KMS-11 (cell line): ENCODE data around the gene KCNQ2.

ENCODE experiments used
- H2AFZ ChIP-seq: fragments of 200-600 bp; sonication (generic); 2 replicates; pipeline ENCODE4 v1.6.1; 2016; ENCODE audit warnings: antibody characterized with exemption, mixed run types, low read depth
- H3K27ac ChIP-seq: fragments of 200-600 bp; sonication (generic); 2 replicates; pipeline ENCODE4 v1.6.1; 2016; ENCODE audit warnings: mild to moderate bottlenecking, mixed run types
- H3K27me3 ChIP-seq: fragments of 200-600 bp; sonication (generic); 2 replicates; pipeline ENCODE4 v1.6.1; 2017; ENCODE audit warnings: mild to moderate bottlenecking, low read depth, mixed run types, moderate library complexity; ENCODE audit not compliant: insufficient read depth
- H3K36me3 ChIP-seq: fragments of 200-600 bp; sonication (generic); 2 replicates; pipeline ENCODE4 v1.6.1; 2017; ENCODE audit warnings: mild to moderate bottlenecking, mixed run types; ENCODE audit not compliant: insufficient read depth
- H3K4me1 ChIP-seq: fragments of 200-600 bp; sonication (generic); 2 replicates; pipeline ENCODE4 v1.6.1; 2016; ENCODE audit warnings: mild to moderate bottlenecking, low read depth, mixed run types; ENCODE audit not compliant: poor library complexity, severe bottlenecking
- H3K4me2 ChIP-seq: fragments of 200-600 bp; sonication (generic); 2 replicates; pipeline ENCODE4 v1.7.0; 2016; ENCODE audit warnings: mild to moderate bottlenecking, mixed run types
- H3K4me3 ChIP-seq: fragments of 200-600 bp; sonication (generic); IDR thresholded peaks from 2 replicates; pipeline ENCODE4 v1.6.1; 2017; ENCODE audit warnings: low read depth, low read length, mixed read lengths; ENCODE audit not compliant: insufficient read depth
- H3K79me2 ChIP-seq: fragments of 200-600 bp; sonication (generic); 2 replicates; pipeline ENCODE4 v1.6.1; 2016; ENCODE audit warnings: low read depth, mixed run types; ENCODE audit not compliant: insufficient read depth
- H3K9ac ChIP-seq: fragments of 200-600 bp; sonication (generic); 2 replicates; pipeline ENCODE4 v1.6.1; 2016; ENCODE audit warnings: mild to moderate bottlenecking, mixed run types
- H4K20me1 ChIP-seq: fragments of 200-600 bp; sonication (generic); 2 replicates; pipeline ENCODE4 v1.6.1; 2016; ENCODE audit warnings: mild to moderate bottlenecking, mixed run types; ENCODE audit not compliant: insufficient read depth
- TF ChIP-seq, protein P1 (sequence below): fragments of 200-600 bp; sonication (generic); conservative IDR thresholded peaks from 2 replicates; pipeline ENCODE4 v1.6.1; 2017; ENCODE audit warnings: low read depth, mild to moderate bottlenecking, antibody characterized with exemption, low read length, moderate library complexity, mixed read lengths

The KCNQ2 gene

DNA sequence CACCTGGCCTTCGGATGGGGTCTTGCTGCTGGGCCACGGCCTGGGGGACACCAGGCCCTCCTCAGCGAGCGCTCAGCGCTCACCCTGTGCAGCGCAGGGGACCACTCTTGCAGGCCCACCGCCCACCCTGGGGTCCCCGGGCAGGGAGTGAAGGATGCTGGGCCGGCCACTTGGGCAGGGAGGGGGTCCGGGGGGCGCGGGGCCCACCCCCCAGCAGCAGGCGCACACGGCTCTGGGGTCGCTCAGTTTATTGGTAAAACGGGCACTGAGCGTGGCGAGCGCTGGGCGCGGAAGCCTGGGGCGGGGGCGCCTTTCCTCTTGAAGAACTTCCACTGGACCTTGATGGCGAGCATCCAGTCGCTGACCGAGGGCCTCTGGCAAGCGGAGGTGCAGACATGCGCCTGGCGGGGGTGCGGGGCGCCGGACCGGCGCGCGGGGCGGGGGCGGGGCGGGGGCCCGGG is 15.4 kb upstream of the KCNQ2 start:
- H3K27me3 ChIP-seq, result peaks cover 70% of the 10 kb centered on the region
- peaks cover 8% of the 10 kb centered on the region for H3K4me1 ChIP-seq
- H4K20me1 ChIP-seq, result no peaks in the 10 kb centered on the region
- TF ChIP-seq, protein P1, sequence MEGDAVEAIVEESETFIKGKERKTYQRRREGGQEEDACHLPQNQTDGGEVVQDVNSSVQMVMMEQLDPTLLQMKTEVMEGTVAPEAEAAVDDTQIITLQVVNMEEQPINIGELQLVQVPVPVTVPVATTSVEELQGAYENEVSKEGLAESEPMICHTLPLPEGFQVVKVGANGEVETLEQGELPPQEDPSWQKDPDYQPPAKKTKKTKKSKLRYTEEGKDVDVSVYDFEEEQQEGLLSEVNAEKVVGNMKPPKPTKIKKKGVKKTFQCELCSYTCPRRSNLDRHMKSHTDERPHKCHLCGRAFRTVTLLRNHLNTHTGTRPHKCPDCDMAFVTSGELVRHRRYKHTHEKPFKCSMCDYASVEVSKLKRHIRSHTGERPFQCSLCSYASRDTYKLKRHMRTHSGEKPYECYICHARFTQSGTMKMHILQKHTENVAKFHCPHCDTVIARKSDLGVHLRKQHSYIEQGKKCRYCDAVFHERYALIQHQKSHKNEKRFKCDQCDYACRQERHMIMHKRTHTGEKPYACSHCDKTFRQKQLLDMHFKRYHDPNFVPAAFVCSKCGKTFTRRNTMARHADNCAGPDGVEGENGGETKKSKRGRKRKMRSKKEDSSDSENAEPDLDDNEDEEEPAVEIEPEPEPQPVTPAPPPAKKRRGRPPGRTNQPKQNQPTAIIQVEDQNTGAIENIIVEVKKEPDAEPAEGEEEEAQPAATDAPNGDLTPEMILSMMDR, result no peak
- no peak overlapping the region for H3K9ac ChIP-seq
- H3K4me2 ChIP-seq, result no peak overlapping the region
- no peaks in the 10 kb centered on the region for H3K79me2 ChIP-seq
- no peaks in the 10 kb centered on the region for H3K36me3 ChIP-seq
- no peak overlapping the region for H3K4me3 ChIP-seq
- no peak overlapping the region for H2AFZ ChIP-seq
- no peak overlapping the region for H3K27ac ChIP-seq

DNA sequence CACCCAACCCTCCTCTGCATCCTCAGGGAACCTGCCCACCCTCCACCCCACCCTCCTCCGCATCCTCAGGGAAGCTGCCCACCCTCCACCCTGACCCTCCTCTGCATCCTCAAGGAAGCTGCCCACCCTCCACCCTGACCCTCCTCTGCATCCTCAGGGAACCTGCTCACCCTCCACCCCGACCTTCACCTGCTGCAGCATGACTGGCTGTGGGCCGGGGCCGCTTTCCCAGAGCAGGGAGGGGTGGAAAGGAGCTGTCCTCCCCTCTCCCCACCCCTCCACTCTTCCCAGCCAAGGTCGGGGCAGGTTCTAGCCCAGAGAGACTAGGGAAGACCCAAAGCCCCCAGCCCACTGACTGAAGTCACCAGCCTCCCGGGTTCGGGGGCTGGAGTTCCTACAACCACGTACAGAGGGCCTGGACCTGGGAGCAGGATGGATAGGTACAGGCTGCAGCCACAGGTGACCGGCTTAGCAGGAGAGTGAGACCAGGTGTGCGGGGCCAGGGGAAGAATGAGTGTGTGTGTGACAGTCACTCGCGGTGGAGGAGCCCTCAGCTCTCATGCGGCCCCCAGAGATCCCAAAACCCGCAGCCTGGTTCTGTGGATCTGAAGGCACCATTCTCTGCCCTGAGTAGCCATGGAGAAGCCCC is 14.8 kb upstream of the KCNQ2 start:
- TF ChIP-seq, protein P1, result no peak
- H2AFZ ChIP-seq, result no peak overlapping the region
- no peak overlapping the region for H3K4me2 ChIP-seq
- H3K36me3 ChIP-seq, result no peaks in the 10 kb centered on the region
- peaks cover 14% of the 10 kb centered on the region for H3K4me1 ChIP-seq
- H3K9ac ChIP-seq, result no peak overlapping the region
- peaks cover 76% of the 10 kb centered on the region for H3K27me3 ChIP-seq
- no peak overlapping the region for H3K27ac ChIP-seq
- no peaks in the 10 kb centered on the region for H3K79me2 ChIP-seq
- no peak overlapping the region for H3K4me3 ChIP-seq
- no peaks in the 10 kb centered on the region for H4K20me1 ChIP-seq

DNA sequence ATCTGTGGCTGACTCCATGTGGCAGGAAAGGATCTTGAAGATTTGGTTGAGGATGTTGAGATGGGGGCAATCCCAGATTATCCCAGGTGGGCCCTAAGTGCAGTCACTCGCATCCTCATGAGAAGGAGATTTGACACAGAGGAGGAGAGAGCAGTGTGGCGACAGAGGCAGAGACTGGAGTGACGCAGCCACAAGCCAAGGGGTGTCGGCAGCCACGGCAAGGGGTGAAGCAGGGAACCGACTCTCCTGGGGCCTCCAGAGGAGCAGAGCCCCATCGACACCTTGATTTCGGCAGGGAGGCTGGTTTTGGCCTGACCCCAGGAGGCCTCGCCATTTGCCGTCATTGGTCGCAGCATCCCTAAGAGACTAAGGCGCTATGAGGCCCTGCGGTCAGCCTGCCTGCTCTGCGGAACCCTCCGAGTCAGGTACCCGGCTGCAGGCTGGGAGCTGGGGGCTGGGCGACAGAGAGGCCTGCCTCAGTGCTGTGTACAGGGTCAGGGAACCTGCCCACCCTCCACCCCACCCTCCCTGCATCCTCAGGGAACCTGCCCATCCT is 13.9 kb upstream of the KCNQ2 start:
- Histone ChIP-seq H2AFZ (no peak overlapping the region), H4K20me1 (no peaks in the 10 kb centered on the region), H3K27me3 (peaks cover 82% of the 10 kb centered on the region), H3K4me2 (no peak overlapping the region), H3K79me2 (no peaks in the 10 kb centered on the region), H3K27ac (no peak overlapping the region), H3K4me1 (peaks cover 16% of the 10 kb centered on the region), H3K9ac (no peak overlapping the region), H3K36me3 (no peaks in the 10 kb centered on the region), H3K4me3 (no peak overlapping the region)
- TF ChIP-seq, protein P1, result no peak

DNA sequence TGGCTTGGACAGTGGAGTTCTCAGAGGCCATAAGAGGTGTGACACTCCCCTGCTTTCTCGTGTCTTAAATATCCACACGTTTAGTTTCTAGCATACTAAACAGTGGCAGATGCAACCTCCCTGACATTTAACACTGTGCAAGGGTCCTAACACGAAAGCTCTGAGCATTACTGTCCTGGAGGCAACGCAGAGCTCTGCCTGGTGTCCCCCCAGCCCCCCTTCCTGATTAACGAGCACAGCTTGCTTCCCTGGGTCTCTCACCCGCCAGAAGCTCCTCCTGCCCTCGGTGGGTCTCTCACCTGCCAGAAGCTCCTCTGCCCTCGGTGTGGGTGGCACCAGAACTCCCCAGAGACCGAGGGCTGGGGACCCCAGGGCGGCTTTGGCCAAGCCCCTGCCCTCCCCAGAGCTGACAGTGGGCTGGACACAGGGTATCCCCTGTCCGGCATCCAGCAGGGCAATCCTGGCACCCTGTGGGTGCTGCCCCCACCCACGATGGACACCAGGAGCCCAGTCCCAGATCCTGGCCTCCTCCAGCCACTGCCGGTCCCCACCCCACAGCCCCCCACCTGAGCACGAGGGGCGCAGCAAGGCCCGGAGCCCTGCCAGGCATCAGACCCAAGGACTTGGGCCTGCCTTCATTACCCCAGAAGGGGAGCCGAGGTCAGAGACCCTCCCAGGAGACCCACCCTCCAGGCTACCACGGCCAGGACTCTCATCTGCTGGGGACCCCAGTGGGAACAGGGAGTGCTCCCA is 12.4 kb upstream of the KCNQ2 start:
- Histone ChIP-seq H3K4me1 (peaks cover 16% of the 10 kb centered on the region), H3K27ac (no peak overlapping the region), H3K36me3 (no peaks in the 10 kb centered on the region), H3K79me2 (no peaks in the 10 kb centered on the region), H3K9ac (no peak overlapping the region), H3K27me3 (peaks cover 84% of the 10 kb centered on the region), H3K4me3 (no peak overlapping the region), H3K4me2 (no peak overlapping the region), H4K20me1 (no peaks in the 10 kb centered on the region), H2AFZ (no peak overlapping the region)
- TF ChIP-seq, protein P1, result no peak
